Panc1 (cell line): ENCODE data around the gene PNKP.

ENCODE experiments used
- SIN3A ChIP-seq: IDR thresholded peaks from 2 replicates; pipeline ENCODE4 v1.6.1; 2012; ENCODE audit warnings: low read depth, mild to moderate bottlenecking, low read length, moderate library complexity, borderline replicate concordance; ENCODE audit not compliant: insufficient read depth
- TF ChIP-seq, protein P1 (sequence below): fragments of 450-650 bp; IDR thresholded peaks from 2 replicates; pipeline ENCODE4 v1.5.1; 2017; ENCODE audit warnings: mild to moderate bottlenecking
- TF ChIP-seq, protein P2 (sequence below), 2 experiments: IDR thresholded peaks; 2 replicates each; pipeline ENCODE4 v1.6.1; 2011 to 2012; ENCODE audit warnings: low read depth in 2 of 2, control low read depth in 1 of 2, low read length in 1 of 2, mild to moderate bottlenecking in 1 of 2, moderate library complexity in 1 of 2; ENCODE audit not compliant: insufficient read depth in 1 of 2

DNA sequence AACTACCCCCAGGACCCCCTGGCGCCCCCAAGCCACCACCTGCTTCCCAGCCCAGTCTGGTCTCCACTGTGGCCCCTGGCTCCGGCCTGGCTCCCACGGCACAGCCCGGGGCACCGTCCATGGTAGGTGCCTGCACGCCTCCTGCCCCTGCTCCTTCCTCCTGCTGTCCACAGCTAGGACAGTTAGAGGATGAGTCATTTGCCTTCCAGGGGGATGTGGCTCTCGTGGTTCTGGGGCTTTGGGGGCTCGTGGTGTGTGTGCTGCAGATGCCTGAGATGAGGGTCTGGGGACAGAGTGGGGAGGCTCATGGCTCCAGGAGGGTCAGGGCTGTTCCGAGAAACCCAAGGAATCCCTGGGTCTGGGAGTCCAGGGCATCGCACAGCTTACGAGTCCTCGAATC, 36.6 kb downstream of the PNKP start:
- TF ChIP-seq, protein P1, sequence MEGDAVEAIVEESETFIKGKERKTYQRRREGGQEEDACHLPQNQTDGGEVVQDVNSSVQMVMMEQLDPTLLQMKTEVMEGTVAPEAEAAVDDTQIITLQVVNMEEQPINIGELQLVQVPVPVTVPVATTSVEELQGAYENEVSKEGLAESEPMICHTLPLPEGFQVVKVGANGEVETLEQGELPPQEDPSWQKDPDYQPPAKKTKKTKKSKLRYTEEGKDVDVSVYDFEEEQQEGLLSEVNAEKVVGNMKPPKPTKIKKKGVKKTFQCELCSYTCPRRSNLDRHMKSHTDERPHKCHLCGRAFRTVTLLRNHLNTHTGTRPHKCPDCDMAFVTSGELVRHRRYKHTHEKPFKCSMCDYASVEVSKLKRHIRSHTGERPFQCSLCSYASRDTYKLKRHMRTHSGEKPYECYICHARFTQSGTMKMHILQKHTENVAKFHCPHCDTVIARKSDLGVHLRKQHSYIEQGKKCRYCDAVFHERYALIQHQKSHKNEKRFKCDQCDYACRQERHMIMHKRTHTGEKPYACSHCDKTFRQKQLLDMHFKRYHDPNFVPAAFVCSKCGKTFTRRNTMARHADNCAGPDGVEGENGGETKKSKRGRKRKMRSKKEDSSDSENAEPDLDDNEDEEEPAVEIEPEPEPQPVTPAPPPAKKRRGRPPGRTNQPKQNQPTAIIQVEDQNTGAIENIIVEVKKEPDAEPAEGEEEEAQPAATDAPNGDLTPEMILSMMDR, result no peak
- TF ChIP-seq, protein P2, sequence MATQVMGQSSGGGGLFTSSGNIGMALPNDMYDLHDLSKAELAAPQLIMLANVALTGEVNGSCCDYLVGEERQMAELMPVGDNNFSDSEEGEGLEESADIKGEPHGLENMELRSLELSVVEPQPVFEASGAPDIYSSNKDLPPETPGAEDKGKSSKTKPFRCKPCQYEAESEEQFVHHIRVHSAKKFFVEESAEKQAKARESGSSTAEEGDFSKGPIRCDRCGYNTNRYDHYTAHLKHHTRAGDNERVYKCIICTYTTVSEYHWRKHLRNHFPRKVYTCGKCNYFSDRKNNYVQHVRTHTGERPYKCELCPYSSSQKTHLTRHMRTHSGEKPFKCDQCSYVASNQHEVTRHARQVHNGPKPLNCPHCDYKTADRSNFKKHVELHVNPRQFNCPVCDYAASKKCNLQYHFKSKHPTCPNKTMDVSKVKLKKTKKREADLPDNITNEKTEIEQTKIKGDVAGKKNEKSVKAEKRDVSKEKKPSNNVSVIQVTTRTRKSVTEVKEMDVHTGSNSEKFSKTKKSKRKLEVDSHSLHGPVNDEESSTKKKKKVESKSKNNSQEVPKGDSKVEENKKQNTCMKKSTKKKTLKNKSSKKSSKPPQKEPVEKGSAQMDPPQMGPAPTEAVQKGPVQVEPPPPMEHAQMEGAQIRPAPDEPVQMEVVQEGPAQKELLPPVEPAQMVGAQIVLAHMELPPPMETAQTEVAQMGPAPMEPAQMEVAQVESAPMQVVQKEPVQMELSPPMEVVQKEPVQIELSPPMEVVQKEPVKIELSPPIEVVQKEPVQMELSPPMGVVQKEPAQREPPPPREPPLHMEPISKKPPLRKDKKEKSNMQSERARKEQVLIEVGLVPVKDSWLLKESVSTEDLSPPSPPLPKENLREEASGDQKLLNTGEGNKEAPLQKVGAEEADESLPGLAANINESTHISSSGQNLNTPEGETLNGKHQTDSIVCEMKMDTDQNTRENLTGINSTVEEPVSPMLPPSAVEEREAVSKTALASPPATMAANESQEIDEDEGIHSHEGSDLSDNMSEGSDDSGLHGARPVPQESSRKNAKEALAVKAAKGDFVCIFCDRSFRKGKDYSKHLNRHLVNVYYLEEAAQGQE (IDR thresholded peaks at IDR 0.05; ENCODE audit: insufficient read depth in 1 of 2, low read depth in 2 of 2, low read length in 1 of 2), result no peak
- TF ChIP-seq SIN3A, result no peak
